RWPE2 (cell line): Measurements from ENCODE around the gene ZNF625.

Experiments used
- ATAC-seq: fragments of 200-7000 bp; cut with Tn5 transposase; 3 replicates; pipeline ENCODE4 v1.9.1; 2021; ENCODE audit warnings: low read depth
- DNase-seq: peaks from one replicate; pipeline ENCODE4 v3.0.0-alpha.2; 2020; ENCODE audit warnings: low spot score
- H3K27ac ChIP-seq: fragments of 450-650 bp; 2 replicates; pipeline ENCODE4 v1.5.1; 2017; ENCODE audit warnings: mild to moderate bottlenecking; ENCODE audit not compliant: poor library complexity, severe bottlenecking
- H3K27me3 ChIP-seq: fragments of 250-450 bp; sonication (Bioruptor Pico); 2 replicates; pipeline ENCODE4 v1.5.1; 2021; ENCODE audit warnings: mild to moderate bottlenecking, moderate library complexity; ENCODE audit not compliant: insufficient read depth, poor library complexity, severe bottlenecking
- H3K36me3 ChIP-seq: fragments of 250-450 bp; sonication (Bioruptor Pico); 2 replicates; pipeline ENCODE4 v1.5.1; 2020; ENCODE audit warnings: low read depth, mild to moderate bottlenecking, moderate library complexity
- H3K4me1 ChIP-seq: fragments of 250-450 bp; sonication (Bioruptor Pico); 2 replicates; pipeline ENCODE4 v1.5.1; 2021; ENCODE audit warnings: mild to moderate bottlenecking, moderate library complexity; ENCODE audit not compliant: insufficient read depth, poor library complexity, severe bottlenecking
- H3K4me3 ChIP-seq: fragments of 250-450 bp; sonication (Bioruptor Pico); 2 replicates; pipeline ENCODE4 v1.5.1; 2021; ENCODE audit warnings: mild to moderate bottlenecking, moderate library complexity; ENCODE audit not compliant: severe bottlenecking
- H3K9me3 ChIP-seq: fragments of 250-450 bp; sonication (Bioruptor Pico); 2 replicates; pipeline ENCODE4 v1.5.1; 2021; ENCODE audit warnings: mild to moderate bottlenecking, moderate library complexity; ENCODE audit not compliant: severe bottlenecking
- CTCF ChIP-seq: fragments of 450-650 bp; IDR thresholded peaks from one replicate; pipeline ENCODE4 v1.5.1; 2017; ENCODE audit warnings: mild to moderate bottlenecking, moderate library complexity; ENCODE audit not compliant: poor library complexity, severe bottlenecking

The ZNF625 gene

GRCh38 chr19:12155324-12155860, 1.1 kb downstream of the ZNF625 start:
- Histone ChIP-seq H3K27me3 (no peaks in the 10 kb centered on the region), H3K9me3 (no peaks in the 10 kb centered on the region), H3K4me3 (peak overlapping the region; percentile 87), H3K4me1 (no peaks in the 10 kb centered on the region), H3K36me3 (peaks cover 26% of the 10 kb centered on the region), H3K27ac (peak overlapping the region; percentile 59)
- DNase-seq (no peak), ATAC-seq (no peak)
- no peak for TF ChIP-seq CTCF

- no peak for ATAC-seq
- peaks cover 54% of the 10 kb centered on the region for H3K36me3 ChIP-seq
These were observed 11.2 kb downstream of the ZNF625 start for GRCh38 chr19:12145348-12145747.

GRCh38 chr19:12141405-12141736, 15.2 kb downstream of the ZNF625 start:
- TF ChIP-seq CTCF = peak; percentile 70
- H3K27ac ChIP-seq = no peak overlapping the region
- H3K9me3 ChIP-seq = peaks cover 8% of the 10 kb centered on the region
- H3K4me1 ChIP-seq = no peaks in the 10 kb centered on the region
- H3K27me3 ChIP-seq = no peaks in the 10 kb centered on the region
- H3K4me3 ChIP-seq = no peak overlapping the region
- H3K36me3 ChIP-seq = peaks cover 35% of the 10 kb centered on the region
- DNase-seq (no peak), ATAC-seq (no peak)

More at GRCh38 chr19:12145348-12145747, 11.2 kb downstream of the ZNF625 start:
- no peak overlapping the region for H3K27ac ChIP-seq
- no peaks in the 10 kb centered on the region for H3K27me3 ChIP-seq
- DNase-seq = no peak
- no peak overlapping the region for H3K4me3 ChIP-seq
- H3K4me1 ChIP-seq = no peaks in the 10 kb centered on the region
- peaks cover 9% of the 10 kb centered on the region for H3K9me3 ChIP-seq
- TF ChIP-seq CTCF = no peak

GRCh38 chr19:12140545-12141404, 15.8 kb downstream of the ZNF625 start:
- Histone ChIP-seq H3K27me3 (no peaks in the 10 kb centered on the region), H3K36me3 (peaks cover 35% of the 10 kb centered on the region), H3K9me3 (peaks cover 7% of the 10 kb centered on the region), H3K4me1 (no peaks in the 10 kb centered on the region), H3K4me3 (peak overlapping the region; percentile 71), H3K27ac (peak overlapping the region; percentile 45)
- ATAC-seq = peak; percentile 73
- peak; percentile 95 for TF ChIP-seq CTCF
- DNase-seq = peak; percentile 76

- Histone ChIP-seq H3K27me3 (no peaks in the 10 kb centered on the region), H3K27ac (peak within 1 kb of the TSS; percentile 45), H3K9me3 (peaks cover 5% of the 10 kb centered on the region), H3K4me1 (no peaks in the 10 kb centered on the region), H3K4me3 (peak within 1 kb of the TSS; percentile 71), H3K36me3 (peaks cover 35% of the 10 kb centered on the region)
- no peak for TF ChIP-seq CTCF
- ATAC-seq (peak; percentile 94), DNase-seq (peak; percentile 93)
These were observed 16.5 kb downstream of the ZNF625 start, which contains the start of gene ZNF20 for GRCh38 chr19:12139885-12140544. TSS of gene ZNF20 (minus strand) at chr19:12140350. CDS start at chr19:12140182, 168 bp downstream.
